GM19328 (cell line): ENCODE results near the gene CCDC60.
"Not testable (repeated sequence)": the region's sequence is repeated elsewhere in the genome, so short reads cannot be mapped to it uniquely, and the experiment has no call there.

Source experiments
- ATAC-seq: cut with Tn5 transposase; IDR thresholded peaks from one replicate; pipeline ENCODE4 v1.9.1; 2021; ENCODE audit warnings: mild to moderate bottlenecking, moderate library complexity; ENCODE audit not compliant: unreplicated experiment

The CCDC60 gene

GRCh38 chr12:119328111-119328510 is 6.4 kb upstream of the CCDC60 start:
- ATAC-seq: no peak

- no peak for ATAC-seq
Observed at GRCh38 chr12:119338593-119339363, 4.2 kb downstream of the CCDC60 start.

- ATAC-seq: no peak
Observed at GRCh38 chr12:119340578-119340977, 6.0 kb downstream of the CCDC60 start.

GRCh38 chr12:119341020-119341419 is 6.5 kb downstream of the CCDC60 start:
- no peak for ATAC-seq

- no peak for ATAC-seq
Observed at GRCh38 chr12:119341988-119342387, 7.5 kb downstream of the CCDC60 start.

GRCh38 chr12:119343130-119343529 is 8.6 kb downstream of the CCDC60 start:
- no peak for ATAC-seq

- ATAC-seq: no peak
Observed at GRCh38 chr12:119354172-119354571, 19.6 kb downstream of the CCDC60 start.

- not testable (repeated sequence) for ATAC-seq
Observed at GRCh38 chr12:119360366-119360765, 25.8 kb downstream of the CCDC60 start.

- ATAC-seq: no peak
Observed at GRCh38 chr12:119363037-119363436, 28.5 kb downstream of the CCDC60 start.

- no peak for ATAC-seq
Observed at GRCh38 chr12:119363490-119363889, 29.0 kb downstream of the CCDC60 start.

- ATAC-seq: no peak
Observed at GRCh38 chr12:119365451-119365850, 30.9 kb downstream of the CCDC60 start.

GRCh38 chr12:119366007-119366406 is 31.5 kb downstream of the CCDC60 start:
- ATAC-seq: no peak

GRCh38 chr12:119369161-119369560 is 34.6 kb downstream of the CCDC60 start:
- no peak for ATAC-seq

- ATAC-seq: no peak
Observed at GRCh38 chr12:119369907-119370546, 35.5 kb downstream of the CCDC60 start.

GRCh38 chr12:119372540-119372939 is 38.0 kb downstream of the CCDC60 start:
- ATAC-seq: no peak

GRCh38 chr12:119373001-119373400 is 38.5 kb downstream of the CCDC60 start:
- no peak for ATAC-seq

- ATAC-seq: no peak
Observed at GRCh38 chr12:119373666-119374065, 39.1 kb downstream of the CCDC60 start.

- no peak for ATAC-seq
Observed at GRCh38 chr12:119374635-119375034, 40.1 kb downstream of the CCDC60 start.

- ATAC-seq: no peak
Observed at GRCh38 chr12:119375075-119375882, 40.8 kb downstream of the CCDC60 start.

GRCh38 chr12:119375883-119376190 is 41.3 kb downstream of the CCDC60 start:
- ATAC-seq: no peak

GRCh38 chr12:119378903-119379302 is 44.4 kb downstream of the CCDC60 start:
- ATAC-seq: no peak
